OCI-LY3 (cell line): ENCODE measurements around the gene CLCN2.

Experiments used
- H2AFZ ChIP-seq: fragments of 200-600, 300-600 bp; shearing (Covaris generic); 2 replicates; pipeline ENCODE4 v1.6.0; 2014; ENCODE audit warnings: antibody characterized with exemption, low read depth, low read length
- H3K27ac ChIP-seq: fragments of 200-600, 300-600 bp; sonication (generic); 2 replicates; pipeline ENCODE4 v1.5.1; 2014; ENCODE audit warnings: mild to moderate bottlenecking, low read length, moderate library complexity, mixed read lengths
- H3K27me3 ChIP-seq: fragments of 200-600, 300-600 bp; sonication (generic); 2 replicates; pipeline ENCODE4 v1.6.1; 2014; ENCODE audit warnings: low read depth, low read length, mixed read lengths
- H3K36me3 ChIP-seq: fragments of 200-600, 300-600 bp; sonication (generic); replicated peaks from 2 replicates; pipeline ENCODE3; 2014; ENCODE audit warnings: low read depth, low read length, mixed read lengths
- H3K4me1 ChIP-seq: fragments of 300-600, 200-600 bp; sonication (generic); 2 replicates; pipeline ENCODE4 v1.6.1; 2014; ENCODE audit warnings: low read length, mixed read lengths
- H3K4me2 ChIP-seq: fragments of 200-600, 300-600 bp; sonication (generic); 2 replicates; pipeline ENCODE4 v1.6.1; 2014; ENCODE audit warnings: low read length, mixed read lengths
- H3K4me3 ChIP-seq: fragments of 300-600, 200-600 bp; sonication (generic); 2 replicates; pipeline ENCODE4 v1.5.1; 2014; ENCODE audit warnings: antibody characterized with exemption, mild to moderate bottlenecking, low read length, moderate library complexity
- H3K79me2 ChIP-seq: fragments of 300-600, 200-600 bp; shearing (Covaris generic); 2 replicates; pipeline ENCODE4 v1.6.1; 2014; ENCODE audit warnings: mild to moderate bottlenecking, low read length, mixed read lengths
- H3K9ac ChIP-seq: fragments of 300-600, 200-600 bp; shearing (Covaris generic); 2 replicates; pipeline ENCODE4 v1.6.0; 2014; ENCODE audit warnings: mild to moderate bottlenecking, low read length, moderate library complexity
- H3K9me3 ChIP-seq: fragments of 200-600, 300-600 bp; shearing (Covaris generic); 2 replicates; pipeline ENCODE4 v1.6.1; 2014; ENCODE audit warnings: low read length, mixed read lengths; ENCODE audit not compliant: insufficient read depth
- H4K20me1 ChIP-seq: fragments of 200-600, 300-600 bp; sonication (generic); 2 replicates; pipeline ENCODE4 v1.6.1; 2016; ENCODE audit warnings: low read length, mixed read lengths; ENCODE audit not compliant: insufficient read depth
- CTCF ChIP-seq: fragments of 200-600, 300-600 bp; sonication (generic); IDR thresholded peaks from 2 replicates; pipeline ENCODE4 v1.5.1; 2014; ENCODE audit warnings: antibody characterized with exemption, low read length, low read depth
- EZH2phosphoT487 ChIP-seq: fragments of 200-600 bp; shearing (Covaris generic); IDR thresholded peaks from 2 replicates; pipeline ENCODE4 v1.6.1; 2018; ENCODE audit warnings: antibody characterized with exemption, mixed run types, low read depth

CLCN2 gene

GRCh38 chr3:184375747-184376461, 14.5 kb upstream of the CLCN2 start:
- Histone ChIP-seq H3K4me1 (no peaks in the 10 kb centered on the region), H3K9me3 (no peaks in the 10 kb centered on the region), H3K27ac (no peak overlapping the region), H3K79me2 (no peaks in the 10 kb centered on the region), H3K36me3 (no peaks in the 10 kb centered on the region), H4K20me1 (no peaks in the 10 kb centered on the region), H3K27me3 (peaks cover 3% of the 10 kb centered on the region; the same call in 1 of the 2 replicates), H3K4me2 (no peak overlapping the region), H3K9ac (no peak overlapping the region), H3K4me3 (no peak overlapping the region), H2AFZ (no peak overlapping the region)
- TF ChIP-seq CTCF = no peak
- TF ChIP-seq EZH2phosphoT487 = no peak

GRCh38 chr3:184373422-184373821, 12.0 kb upstream of the CLCN2 start:
- Histone ChIP-seq H3K9ac (no peak overlapping the region), H3K36me3 (peaks cover 17% of the 10 kb centered on the region), H3K79me2 (no peaks in the 10 kb centered on the region), H3K9me3 (no peaks in the 10 kb centered on the region), H3K4me1 (no peaks in the 10 kb centered on the region), H4K20me1 (no peaks in the 10 kb centered on the region), H3K4me2 (no peak overlapping the region), H2AFZ (no peak overlapping the region), H3K27me3 (peaks cover 3% of the 10 kb centered on the region; the same call in 1 of the 2 replicates), H3K27ac (no peak overlapping the region), H3K4me3 (no peak overlapping the region)
- no peak for TF ChIP-seq EZH2phosphoT487
- no peak for TF ChIP-seq CTCF

- H3K4me2 ChIP-seq = no peak overlapping the region
- peaks cover 22% of the 10 kb centered on the region for H3K36me3 ChIP-seq
- H3K27ac ChIP-seq = no peak overlapping the region
- H3K27me3 ChIP-seq = peaks cover 3% of the 10 kb centered on the region; the same call in 1 of the 2 replicates
- no peaks in the 10 kb centered on the region for H3K79me2 ChIP-seq
- H3K4me1 ChIP-seq = no peaks in the 10 kb centered on the region
- H3K9me3 ChIP-seq = no peaks in the 10 kb centered on the region
- H4K20me1 ChIP-seq = no peaks in the 10 kb centered on the region
- H3K9ac ChIP-seq = no peak overlapping the region
- no peak for TF ChIP-seq EZH2phosphoT487
- no peak for TF ChIP-seq CTCF
- no peak overlapping the region for H3K4me3 ChIP-seq
- H2AFZ ChIP-seq = no peak overlapping the region
Observed at GRCh38 chr3:184372911-184373310, 11.5 kb upstream of the CLCN2 start.

- Histone ChIP-seq H3K27me3 (peaks cover 3% of the 10 kb centered on the region; the same call in 1 of the 2 replicates), H2AFZ (no peak overlapping the region), H4K20me1 (no peaks in the 10 kb centered on the region), H3K79me2 (no peaks in the 10 kb centered on the region), H3K9me3 (no peaks in the 10 kb centered on the region), H3K36me3 (peaks cover 22% of the 10 kb centered on the region), H3K27ac (no peak overlapping the region), H3K4me3 (no peak overlapping the region), H3K4me2 (no peak overlapping the region), H3K4me1 (no peaks in the 10 kb centered on the region), H3K9ac (no peak overlapping the region)
- TF ChIP-seq CTCF = no peak
Observed at GRCh38 chr3:184372296-184372821, 11.0 kb upstream of the CLCN2 start.
